Suppressor macrophage treated with lipopolysaccharide for 4 hours (primary cell): ENCODE results near the gene KLHDC4.

Source experiments
- DNase-seq: peaks from one replicate; pipeline ENCODE4 v3.0.0-alpha.2; 2020

KLHDC4 gene

DNA sequence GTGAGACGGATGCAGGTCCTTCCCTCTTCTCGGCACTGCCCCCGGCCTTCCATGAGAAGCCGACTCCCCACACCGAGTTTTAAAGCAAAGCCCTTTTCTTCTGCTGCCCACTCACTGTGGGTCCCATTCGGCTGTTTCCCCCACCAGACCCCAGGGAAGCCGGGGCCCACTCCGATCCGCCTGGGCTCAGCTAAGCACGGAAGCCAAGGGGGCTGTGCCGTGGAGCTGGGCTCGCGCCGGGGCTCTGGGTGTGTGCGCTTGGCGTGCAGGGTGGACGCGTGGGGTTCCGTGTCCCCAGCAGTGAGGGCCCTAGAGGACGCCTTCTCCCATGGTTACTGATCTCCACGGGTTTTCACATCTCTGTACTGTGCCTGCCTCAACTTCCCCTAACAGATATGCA, 68.5 kb downstream of the KLHDC4 start:
- DNase-seq: no peak

DNA sequence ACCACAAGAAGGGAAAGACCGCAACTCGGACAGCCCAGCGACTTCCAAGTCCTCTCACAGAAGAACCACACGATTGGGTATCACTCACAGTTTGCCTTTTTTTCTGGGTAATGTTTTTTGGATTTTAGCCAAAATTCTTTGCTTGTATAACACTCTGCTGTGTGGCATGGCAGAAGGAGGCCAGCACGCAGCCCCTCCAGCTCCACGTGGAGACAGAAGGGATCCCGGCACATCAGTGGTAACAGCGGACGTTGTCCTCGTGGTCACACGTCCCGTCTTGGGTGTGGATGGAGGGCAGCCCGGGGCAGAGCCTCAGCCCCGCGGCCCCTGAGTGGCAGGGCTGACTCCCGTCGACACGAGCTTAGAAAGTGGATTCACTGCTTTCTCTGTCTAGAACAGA, 69.1 kb downstream of the KLHDC4 start:
- DNase-seq: no peak

DNA sequence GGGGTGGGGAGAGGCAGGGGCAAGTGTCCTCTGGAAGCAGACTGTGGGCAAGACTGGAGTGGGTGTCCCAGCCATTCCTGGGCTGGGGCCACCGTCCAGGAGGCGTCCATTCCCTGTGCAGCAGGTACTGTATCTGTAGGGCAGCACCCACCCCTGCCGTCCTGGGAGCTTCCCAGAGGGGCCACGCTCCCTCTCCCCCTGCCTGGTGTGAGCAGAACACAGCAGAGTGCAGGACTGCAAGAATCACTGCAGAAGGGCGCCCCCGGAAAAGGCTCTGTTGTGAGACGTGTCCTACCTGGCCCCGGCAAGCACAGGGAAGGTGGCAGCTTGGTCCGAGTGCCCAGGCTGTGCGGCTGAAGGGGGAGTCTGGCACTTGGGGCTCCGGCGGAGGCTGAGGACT, 70.3 kb downstream of the KLHDC4 start:
- no peak for DNase-seq

- DNase-seq: no peak
Observed at GRCh38 chr16:87694441-87695125, 71.2 kb downstream of the KLHDC4 start.

- no peak for DNase-seq
Observed at GRCh38 chr16:87693827-87694226, 72.0 kb downstream of the KLHDC4 start.

- no peak for DNase-seq
Observed at GRCh38 chr16:87692756-87693155, 73.0 kb downstream of the KLHDC4 start.

DNA sequence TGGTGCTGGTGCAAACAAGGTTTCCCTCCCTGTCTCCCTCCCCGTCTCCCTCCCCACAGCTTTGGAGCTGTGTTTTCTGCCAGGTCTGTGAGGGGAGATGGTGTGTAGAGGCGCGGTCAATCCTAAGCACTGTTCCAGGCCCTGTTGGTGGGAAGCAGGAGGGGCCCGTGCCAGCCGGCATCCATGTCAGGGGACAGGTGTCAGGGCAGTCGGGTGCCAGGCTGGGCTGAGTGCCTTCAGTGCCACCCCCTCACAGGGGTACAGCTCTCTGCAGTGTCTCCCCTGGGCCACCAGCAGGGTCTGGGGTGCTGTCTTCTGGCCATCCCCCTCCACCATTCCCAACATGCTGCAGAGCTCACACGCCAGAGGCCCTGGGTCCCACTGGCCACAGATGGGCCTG, 73.6 kb downstream of the KLHDC4 start:
- no peak for DNase-seq

- no peak for DNase-seq
Observed at GRCh38 chr16:87691686-87692079, 74.1 kb downstream of the KLHDC4 start.

DNA sequence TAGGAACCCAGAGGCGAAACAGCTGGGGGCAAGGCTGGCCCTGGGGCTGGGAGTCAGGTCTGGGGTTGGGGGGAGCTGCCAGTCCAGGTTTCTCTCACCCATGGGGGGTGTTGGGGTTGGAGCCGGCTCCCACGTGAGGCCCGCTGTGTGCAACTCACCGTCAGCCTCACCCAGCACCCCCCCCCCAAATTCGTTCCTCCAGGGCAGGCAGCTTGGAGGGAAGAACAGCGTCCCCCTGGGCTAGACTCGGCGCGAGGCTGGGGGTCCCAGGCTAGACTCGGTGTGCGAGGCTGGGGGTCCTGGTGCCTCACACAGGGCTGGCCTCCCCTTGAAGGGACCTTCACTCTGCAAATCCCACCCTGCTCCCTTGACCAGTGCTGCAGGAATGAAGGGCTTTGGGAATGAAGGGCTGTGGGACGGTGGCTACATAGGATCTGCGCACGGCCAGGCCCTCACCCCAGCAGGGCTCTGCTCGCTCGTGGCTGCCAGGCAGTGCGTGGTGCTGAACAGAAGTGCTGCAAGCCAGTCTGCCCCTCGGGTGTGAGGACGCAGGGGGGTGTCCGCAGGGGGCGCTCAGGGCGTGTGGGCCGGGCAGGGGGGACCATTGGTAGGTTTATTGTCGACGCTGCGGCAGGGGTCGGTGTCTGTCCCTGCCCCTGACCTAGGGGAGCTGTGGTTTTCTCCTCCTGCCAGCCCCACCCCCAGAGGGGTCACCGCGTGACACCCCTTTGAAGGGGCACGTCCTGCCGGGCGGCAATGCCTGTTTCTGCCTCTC, 74.7 kb downstream of the KLHDC4 start:
- DNase-seq: no peak

DNA sequence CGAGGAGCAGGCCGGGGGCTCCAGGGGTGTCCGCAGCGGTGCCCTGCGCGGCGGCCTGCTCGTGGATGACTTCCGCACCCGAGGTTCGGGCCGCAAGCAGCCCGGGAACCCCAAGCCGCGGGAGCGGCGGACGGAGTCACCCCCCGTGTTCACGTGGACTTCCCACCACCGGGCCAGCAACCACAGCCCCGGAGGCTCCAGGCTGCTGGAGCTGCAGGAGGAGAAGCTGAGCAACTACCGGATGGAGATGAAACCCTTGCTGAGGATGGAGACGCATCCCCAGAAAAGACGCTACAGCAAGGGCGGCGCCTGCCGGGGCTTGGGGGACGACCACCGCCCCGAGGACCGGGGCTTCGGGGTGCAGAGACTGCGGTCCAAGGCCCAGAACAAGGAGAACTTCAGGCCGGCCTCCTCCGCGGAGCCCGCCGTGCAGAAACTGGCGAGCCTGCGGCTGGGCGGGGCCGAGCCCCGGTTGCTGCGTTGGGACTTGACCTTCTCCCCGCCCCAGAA, 75.8 kb downstream of the KLHDC4 start:
- no peak for DNase-seq

GRCh38 chr16:87688876-87689815, 76.6 kb downstream of the KLHDC4 start:
- no peak for DNase-seq

DNA sequence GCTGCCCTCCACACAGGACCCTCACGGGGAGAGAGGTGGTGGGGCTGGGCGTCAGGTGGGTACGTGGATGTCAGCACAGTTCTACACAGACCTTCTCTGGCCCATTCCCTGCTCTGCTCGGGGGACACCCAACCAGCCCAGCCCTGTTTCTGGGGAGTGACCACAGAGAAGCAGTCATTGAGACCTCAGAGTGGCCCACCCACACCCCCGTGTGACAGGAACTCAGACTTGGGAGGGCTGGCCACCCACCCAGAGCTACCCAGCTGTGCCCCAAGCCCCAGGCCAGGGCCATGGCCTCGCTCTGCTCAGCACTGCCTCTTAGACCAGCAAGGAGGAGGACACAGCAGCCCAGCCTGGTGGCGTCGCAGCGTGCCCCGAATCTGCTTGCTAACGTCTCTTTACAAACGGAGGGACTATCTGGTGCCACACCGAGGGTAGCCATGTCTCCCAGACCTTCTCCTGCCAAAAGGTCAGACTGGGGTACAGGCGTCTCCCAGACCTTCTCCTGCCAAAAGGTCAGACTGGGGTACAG, 77.7 kb downstream of the KLHDC4 start:
- DNase-seq: no peak

DNA sequence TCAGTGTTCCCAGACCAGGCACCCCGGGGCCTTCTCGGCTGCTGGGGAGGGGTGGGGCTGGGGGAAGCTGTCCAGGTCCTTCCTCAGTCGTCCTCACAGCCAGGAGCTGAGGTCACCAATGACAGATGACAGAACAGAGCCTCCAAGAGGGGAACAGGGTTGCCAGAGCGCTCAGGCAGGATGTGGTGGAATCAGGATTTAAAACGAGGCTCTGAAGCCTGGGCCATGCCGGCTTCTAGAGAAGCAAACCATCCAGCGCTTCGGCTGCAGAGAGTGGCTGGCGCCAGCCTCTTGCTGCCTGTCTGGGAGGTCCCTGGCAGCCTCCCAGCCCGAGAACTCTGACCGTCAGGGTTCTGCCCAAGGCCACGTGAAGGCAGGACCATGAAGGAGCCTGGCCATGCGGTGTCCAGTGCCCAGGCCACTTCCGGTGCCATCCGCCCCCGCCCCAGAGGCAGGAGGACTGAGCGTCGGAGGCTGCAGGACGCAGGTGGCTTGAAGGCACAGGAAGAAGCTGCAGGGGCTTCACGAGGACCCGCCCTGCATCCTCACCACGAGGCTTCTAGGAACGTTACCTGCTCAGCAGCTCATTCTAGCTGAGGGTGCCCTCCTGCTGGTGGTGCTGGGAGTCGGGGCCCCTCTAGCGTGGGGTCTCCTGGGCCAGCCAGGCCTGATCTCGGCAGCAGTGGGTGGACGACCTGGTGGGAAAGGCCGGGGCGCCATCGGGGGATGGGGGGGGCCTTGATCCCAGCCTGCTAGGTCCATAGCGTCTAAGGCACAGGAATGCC, 78.5 kb downstream of the KLHDC4 start:
- DNase-seq: no peak

- no peak for DNase-seq
Observed at GRCh38 chr16:87686697-87687096, 79.1 kb downstream of the KLHDC4 start.

DNA sequence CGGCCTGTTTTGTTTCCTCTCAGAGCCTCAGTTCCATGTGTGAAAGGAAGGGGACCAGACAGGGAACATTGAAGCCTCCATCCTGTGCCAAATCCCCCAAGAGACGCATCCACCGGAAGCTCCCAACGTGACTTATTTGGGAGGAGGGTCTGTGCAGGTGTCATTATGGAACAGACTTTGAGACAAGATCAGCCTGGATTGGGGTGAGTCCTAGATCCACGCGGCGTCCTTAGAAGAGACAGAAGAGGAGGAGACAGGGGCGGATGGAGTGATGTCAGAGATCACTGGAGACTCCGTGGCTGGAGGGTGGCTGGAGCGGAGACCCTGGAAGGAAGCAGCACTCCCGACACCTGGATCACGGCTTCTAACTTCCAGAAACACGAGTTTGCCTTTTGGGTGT, 80.0 kb downstream of the KLHDC4 start:
- no peak for DNase-seq

GRCh38 chr16:87685405-87685755, 80.4 kb downstream of the KLHDC4 start:
- no peak for DNase-seq

DNA sequence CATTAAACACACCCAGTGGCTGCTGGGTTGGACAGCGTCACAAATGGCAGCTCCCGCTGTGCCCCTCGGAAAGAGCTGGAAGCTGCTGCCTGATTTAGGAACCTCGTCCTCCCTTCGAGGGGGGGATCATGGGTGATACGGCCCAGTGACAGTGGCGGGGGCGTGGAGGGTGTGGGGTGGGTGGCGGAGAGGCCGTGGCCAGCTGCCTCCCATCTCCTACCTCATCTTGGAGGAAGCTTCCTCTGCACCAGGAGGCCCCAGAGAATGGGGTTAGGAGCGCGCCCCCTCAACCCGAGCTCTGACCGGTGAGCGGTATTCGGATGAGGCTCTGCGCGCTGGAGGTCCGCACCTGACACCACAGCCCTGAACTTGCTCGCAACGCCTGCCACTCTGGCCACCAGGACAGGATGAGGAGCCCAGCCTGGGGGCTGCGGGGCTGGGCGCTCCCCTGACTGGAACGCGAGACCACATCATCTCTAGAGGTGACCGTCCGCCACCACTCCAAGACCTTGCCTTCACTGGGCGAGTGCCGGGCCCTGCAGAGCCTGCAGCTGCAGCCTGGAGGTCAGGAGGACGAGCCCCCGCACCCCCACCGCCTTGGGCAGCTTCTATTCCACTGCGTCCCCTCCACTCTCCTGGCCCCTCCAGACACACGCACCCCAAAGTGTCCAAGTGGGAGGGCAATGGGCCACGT, 80.9 kb downstream of the KLHDC4 start:
- DNase-seq: no peak

GRCh38 chr16:87684106-87684677, 81.6 kb downstream of the KLHDC4 start:
- DNase-seq: no peak

- no peak for DNase-seq
Observed at GRCh38 chr16:87682852-87683399, 82.9 kb downstream of the KLHDC4 start.

DNA sequence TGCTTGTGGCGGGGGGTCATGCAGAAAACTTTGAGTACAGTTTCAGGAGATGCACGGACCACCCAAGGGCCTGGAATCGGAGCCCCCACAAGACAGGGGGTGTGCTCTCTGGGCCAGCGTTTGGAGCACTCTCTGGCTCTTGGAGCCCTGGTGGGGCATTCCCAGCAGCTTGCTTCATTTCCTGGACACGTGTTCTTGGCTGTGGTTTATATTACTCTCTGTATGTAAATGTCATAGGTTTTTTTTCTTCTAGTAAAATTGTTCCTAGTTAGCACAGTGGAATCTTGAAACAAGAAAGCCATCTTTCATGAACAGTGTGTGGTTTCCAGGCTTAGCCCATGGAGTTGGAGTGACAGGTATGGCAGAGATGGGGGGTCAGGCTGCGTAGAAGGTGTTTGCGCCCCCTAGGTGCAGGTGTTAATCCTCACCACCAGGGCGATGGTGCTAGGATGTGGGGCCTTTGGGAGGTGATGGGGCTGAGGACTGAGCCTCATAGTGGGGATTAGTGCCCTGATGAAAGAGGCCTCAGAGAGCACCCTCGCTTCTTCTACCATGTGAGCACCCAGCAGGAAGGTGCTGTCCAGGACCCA, 83.7 kb downstream of the KLHDC4 start:
- peak; percentile 72 for DNase-seq
